ENCODE results near the gene TCAP. TPM values are rescaled to one million over a fixed set of nuclear protein-coding genes. Genes with fewer than 3 reads are reported as not detected.

TCAP gene
- total and polyA plus RNA-seq, 10 of the 15 experiments (the other 5 are each of a cell fraction or from before 2014, with no cell fraction given), result 0.17 to 1.0 (median 0.36) TPM; not detected in 3

- no TSS peak for BruUV-seq (replicated peaks)
- peaks cover 14% of the 10 kb centered on the region for H3K4me1 ChIP-seq (ENCODE audit: control insufficient read depth, insufficient read depth, low read length)
- no peak overlapping the region for H3K9ac ChIP-seq (ENCODE audit: control insufficient read depth, insufficient read depth, low read length)
- H3K27me3 ChIP-seq (replicated peaks in 1 of 2; ENCODE audit: control insufficient read depth in 2 of 2, insufficient read depth in 2 of 2, low read length in 1 of 2), result no peaks in the 10 kb centered on the region
- no peak overlapping the region for H2AFZ ChIP-seq (ENCODE audit: control insufficient read depth, low read depth, low read length)
- H3K27ac ChIP-seq (ENCODE audit: control insufficient read depth, insufficient read depth), result no peak overlapping the region
- TF ChIP-seq ZBTB11 (CRISPR knock-in tag; IDR thresholded peaks at IDR 0.05), result no peak
- TF ChIP-seq SMAD5 (IDR thresholded peaks at IDR 0.05; ENCODE audit: low read depth), result no peak
- TF ChIP-seq WRNIP1 (IDR thresholded peaks at IDR 0.05; ENCODE audit: borderline replicate concordance, low read depth, low read length), result no peak
- TF ChIP-seq SREBF1 (IDR thresholded peaks at IDR 0.05; ENCODE audit: low read length), result no peak
- no peak for TF ChIP-seq SKIL (IDR thresholded peaks at IDR 0.05; ENCODE audit: low read depth, poor library complexity, severe bottlenecking)
- ChIA-PET RAD21 (ENCODE audit: unreplicated experiment) (interaction anchor here (0.8 kb wide), 1 partner anchor 10 kb away, joined by 5 read pairs; no protein-coding TSS in a partner anchor), POLR2A (no interaction called here), CTCF (interaction anchor here (0.6 to 15.5 kb wide), 3 partner anchors 12 to 27 kb away, joined by 3 to 225 read pairs (median 10); partner anchors contain the start of gene PNMT), SMC1A (ENCODE audit: uncharacterized antibody, unreplicated experiment) (no interaction called here)
- peaks cover 39% of the 10 kb centered on the region for H3K79me2 ChIP-seq (ENCODE audit: control insufficient read depth, insufficient read depth, low read length)
- DNase-seq (ENCODE audit: low read depth, low spot score), result no peak
- intact Hi-C loops (cut with micrococcal nuclease; ENCODE audit: unreplicated experiment), result no loop called here
- in situ Hi-C loops (cut with MboI), result no loop called here
- no peaks in the 10 kb centered on the region for H3K9me3 ChIP-seq (replicated peaks; ENCODE audit: control insufficient read depth, insufficient read depth, low read length)
- H3K4me2 ChIP-seq (ENCODE audit: control insufficient read depth, insufficient read depth), result no peak overlapping the region
- no peaks in the 10 kb centered on the region; a peak in 1 of 4 replicates for H3K36me3 ChIP-seq (ENCODE audit: control insufficient read depth in 2 of 2, insufficient read depth in 2 of 2, low read length in 1 of 2)
- H3K4me3 ChIP-seq, result no peak overlapping the region
- WGBS (ENCODE audit: insufficient coverage, insufficient replicate concordance, low lambda C conversion rate, missing lambda C conversion rate), result 83% methylated on average over 7 of the region's 7 CpGs
- peaks cover 3% of the 10 kb centered on the region; the same call in 1 of the 2 replicates for H4K20me1 ChIP-seq (ENCODE audit: control insufficient read depth, insufficient read depth)
- no peak for FAIRE-seq
- no peak for ATAC-seq
Observed at GRCh38 chr17:39641883-39642282, 23.3 kb upstream of the TCAP start.
